Pancreas (tissue), 10 donors: ENCODE data around the gene PIGV. TPM values are rescaled to one million over a fixed set of nuclear protein-coding genes. Genes with fewer than 3 reads are reported as not detected.
A peak's percentile ranks its signal among the peaks of the same experiment; 100 is the strongest.

Experiments
- ATAC-seq, 4 donors: fragments of 200-7000 bp; cut with Tn5 transposase; one replicate each; pipeline versions ENCODE4 v1.8.0 to v1.9.1; 2020; ENCODE audit warnings: mild to moderate bottlenecking in 4 of 4, moderate library complexity in 4 of 4
- DNase-seq, 6 donors: peaks; one replicate each; pipeline ENCODE4 v3.0.0-alpha.2; 2020
- FAIRE-seq: peaks from 2 replicates; lab custom pipeline; 2012; peaks lifted over from hg19 to GRCh38; lab: Jason Lieb, UNC
- H3K27ac ChIP-seq, 4 donors: fragments of 200-600 bp; sonication (generic); 1 replicate in 3 of 4; 2 replicates in 1 of 4; pipeline versions ENCODE4 v1.5.0 to v1.8.0; 2020
- H3K27me3 ChIP-seq, 4 donors: fragments of 200-600 bp; one replicate each; pipeline ENCODE4 v1.8.0; 2021
- H3K36me3 ChIP-seq, 3 donors: fragments of 200-600 bp; sonication (generic) in 1 of 3; one replicate each; pipeline versions ENCODE4 v1.5.0 to v1.8.0; 2020 to 2021
- H3K4me1 ChIP-seq, 3 donors: fragments of 200-600 bp; one replicate each; pipeline ENCODE4 v1.8.0; 2021
- H3K4me3 ChIP-seq, 4 donors: fragments of 200-600 bp; sonication (generic) in 2 of 4; one replicate each; pipeline versions ENCODE4 v1.5.0 to v1.8.0; 2020 to 2021
- H3K9me3 ChIP-seq, 4 donors: fragments of 200-600 bp; one replicate each; pipeline ENCODE4 v1.8.0; 2021
- CTCF ChIP-seq, 4 donors: fragments of 200-600 bp; sonication (generic) in 3 of 4; IDR thresholded peaks; one replicate each; pipeline versions ENCODE4 v1.5.0 to v1.8.0; 2021; ENCODE audit warnings: antibody characterized with exemption in 4 of 4
- WGBS, 2 donors: extraction: QIAGEN DNeasy Blood & Tissue Kit; methylation state at CpG; one replicate each; pipeline ENCODE4 v1.1.7; 2013; 5-methylcytosine and 5-hydroxymethylcytosine counted together
- intact Hi-C, 3 donors: fragments of 100-400 bp; cut with DNase I; formaldehyde crosslinking; loops; one replicate each; pipeline versions ENCODE4 v1.11.1 to v1.14.2; 2022
- polyA plus RNA-seq, 2 donors: library from polyadenylated mRNA; stranded (reverse); fragments of 200-250 nt; gene quantifications; one replicate each; pipeline ENCODE4 v1.2.3, GENCODE V29; 2013
- total RNA-seq, 6 donors: library from RNA; stranded (reverse); fragmentation: NEBNext Ultra II Directional in 4 of 6; extraction: Animal tissue kit (Norgen Biotek cat#: 25700) in 4 of 6; gene quantifications; one replicate each; pipeline versions ENCODE4 v1.2.1 to v1.2.4, GENCODE V29; 2021 to 2023
- donor health status: healthy with polysubstance abuse.
- donor health status: DM: no; HTN: no; CAD: no; lungs with moderate emphysema.
- donor health status: DM: no; HTN: no; CAD: no.
- donor health status: control.
- donor health status: control.
- donor health status: Bipolar disorder and iron deficiency.
- donor health status: DM: yes; HTN: yes; CAD: no.
- donor health status: DM: no; HTN: no; CAD: no.
- donor health status: DM: no; HTN: no; CAD: no.
- donor health status: DM: yes; HTN: yes; CAD: no.

PIGV gene
- total and polyA plus RNA-seq, 8 donors: 3.3 to 9.5 (median 6.5) TPM

DNA sequence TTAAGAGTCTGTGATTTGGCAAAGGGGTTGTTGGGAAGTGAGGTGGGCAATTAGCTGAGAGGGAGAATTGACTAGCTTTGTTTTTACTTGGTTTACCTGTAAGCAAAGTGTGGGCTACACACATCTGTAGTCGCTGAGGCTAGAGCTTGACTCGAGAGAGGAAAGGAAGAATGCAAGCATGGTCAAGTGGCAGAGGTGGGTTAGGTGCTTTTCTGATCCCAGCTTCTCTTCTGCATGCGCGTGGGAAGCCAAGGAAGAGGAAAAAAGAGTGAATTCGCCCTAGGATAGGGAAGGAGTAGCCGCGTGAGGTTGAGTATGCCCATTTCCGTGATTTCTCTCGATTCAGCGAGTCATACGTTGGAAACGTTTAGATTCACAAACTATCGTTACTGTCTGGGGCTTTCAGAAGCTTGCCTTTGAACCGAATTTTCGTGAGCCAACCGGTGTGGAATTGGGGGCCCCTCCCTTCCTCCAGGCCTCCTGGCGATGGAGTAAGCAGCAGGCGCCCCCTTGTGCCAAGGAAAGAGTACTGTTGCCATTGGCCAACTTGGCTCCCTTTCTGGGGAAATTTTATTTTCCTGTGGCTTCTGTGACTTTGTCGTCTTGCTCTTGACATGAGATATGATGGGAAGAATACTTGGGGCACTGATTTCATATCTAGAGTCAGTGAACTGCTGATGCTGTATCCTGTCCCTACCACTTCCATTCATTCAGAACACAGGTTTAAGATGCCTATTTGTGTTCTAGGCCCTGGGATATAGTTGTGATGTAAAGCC, 1.3 kb downstream of the PIGV start:
- no peaks in the 10 kb centered on the region for H3K9me3 ChIP-seq
- FAIRE-seq (no peak), DNase-seq (peak; percentile 80 to 90 (median 84)), ATAC-seq (peak; percentile 63 to 83 (median 74))
- peaks cover 15 to 33% (median 22%) of the 10 kb centered on the region in 3 donors for H3K4me1 ChIP-seq
- no peaks in the 10 kb centered on the region for H3K27me3 ChIP-seq
- peak; percentile 83 to 90 (median 88) for TF ChIP-seq CTCF (IDR thresholded peaks at IDR 0.05)
- peak overlapping the region; percentile 93 to 99 (median 97) for H3K27ac ChIP-seq
- no peaks in the 10 kb centered on the region for H3K36me3 ChIP-seq
- peak overlapping the region; percentile 76 to 91 (median 86) for H3K4me3 ChIP-seq
- intact Hi-C loops: no loop called here
- 0 to 1% methylated on average over 19 of the region's 19 CpGs for whole genome bisulfite sequencing, 2 donors

DNA sequence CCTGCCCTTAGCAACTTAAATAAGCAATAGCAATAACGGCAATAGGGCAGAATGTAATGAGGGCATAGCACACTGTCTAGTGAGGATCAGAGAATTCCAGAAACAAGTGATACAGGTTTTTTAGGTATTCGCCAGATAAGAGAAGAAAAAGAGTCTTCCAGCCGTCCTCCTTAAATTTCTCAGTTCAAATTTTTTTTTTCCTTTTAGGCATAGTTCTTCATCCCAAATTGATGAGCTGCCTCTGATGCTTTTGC, 1.8 kb downstream of the PIGV start:
- no peak for DNase-seq
- Histone ChIP-seq H3K9me3 (no peaks in the 10 kb centered on the region), H3K27me3 (no peaks in the 10 kb centered on the region), H3K4me3 (no peak overlapping the region), H3K36me3 (no peaks in the 10 kb centered on the region), H3K4me1 (peaks cover 12 to 28% (median 20%) of the 10 kb centered on the region in 3 donors), H3K27ac (peak overlapping the region in 1 of 4 donors; percentile 98)
- intact Hi-C loops: no loop called here
- TF ChIP-seq CTCF (IDR thresholded peaks at IDR 0.05): no peak
- ATAC-seq: no peak
- 60 to 64% methylated on average over 3 of the region's 3 CpGs for WGBS, 2 donors
- no peak for FAIRE-seq

DNA sequence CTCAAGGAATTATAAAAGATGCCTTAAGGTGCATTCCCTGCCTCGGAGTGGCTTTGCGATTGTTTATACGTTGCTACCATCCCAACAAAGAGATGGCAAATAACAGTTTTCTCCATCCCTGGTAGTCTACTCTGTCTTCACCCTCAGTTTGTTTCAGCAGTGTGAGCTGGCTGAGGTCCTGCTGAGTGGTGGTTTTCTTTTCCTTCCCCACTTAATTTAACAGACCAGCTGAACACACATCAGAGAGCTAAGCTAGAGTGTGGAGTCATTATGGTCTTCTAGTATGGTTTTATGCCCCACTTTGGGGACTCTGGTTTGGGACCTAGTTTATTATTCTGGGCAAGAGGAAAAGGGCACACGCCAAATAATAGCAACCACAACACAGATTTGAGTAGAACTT, 2.2 kb downstream of the PIGV start:
- no peaks in the 10 kb centered on the region for H3K27me3 ChIP-seq
- FAIRE-seq (no peak), DNase-seq (no peak), ATAC-seq (no peak)
- TF ChIP-seq CTCF (IDR thresholded peaks at IDR 0.05): no peak
- H3K27ac ChIP-seq: no peak overlapping the region
- intact Hi-C loops: loop anchor here (5.0 to 10.0 kb wide), 3 partner anchors 115 to 188 kb away; no protein-coding TSS in a partner anchor
- H3K4me3 ChIP-seq: no peak overlapping the region
- H3K9me3 ChIP-seq: no peaks in the 10 kb centered on the region
- peaks cover 8 to 24% (median 20%) of the 10 kb centered on the region in 3 donors for H3K4me1 ChIP-seq
- peaks cover 0 to 2% (median 0%) of the 10 kb centered on the region in 3 donors for H3K36me3 ChIP-seq
- WGBS, 2 donors: 58 to 65% methylated on average over 4 of the region's 4 CpGs

- WGBS, 2 donors: 72 to 75% methylated on average over 5 of the region's 5 CpGs
- Histone ChIP-seq H3K36me3 (peaks cover 0 to 5% (median 0%) of the 10 kb centered on the region in 3 donors), H3K4me3 (no peak overlapping the region), H3K27ac (no peak overlapping the region), H3K9me3 (no peaks in the 10 kb centered on the region), H3K4me1 (peaks cover 7 to 20% (median 18%) of the 10 kb centered on the region in 3 donors), H3K27me3 (no peaks in the 10 kb centered on the region)
- FAIRE-seq: no peak
- no peak for TF ChIP-seq CTCF (IDR thresholded peaks at IDR 0.05)
- intact Hi-C loops: loop anchor here (5.0 to 10.0 kb wide), 3 partner anchors 116 to 188 kb away; no protein-coding TSS in a partner anchor
- no peak for DNase-seq
- ATAC-seq: no peak
Measured at GRCh38 chr1:26790551-26790953, 2.8 kb downstream of the PIGV start.

GRCh38 chr1:26791148-26791547, 3.4 kb downstream of the PIGV start:
- no peak for FAIRE-seq
- Histone ChIP-seq H3K9me3 (no peaks in the 10 kb centered on the region), H3K36me3 (peaks cover 0 to 5% (median 0%) of the 10 kb centered on the region in 3 donors), H3K27me3 (no peaks in the 10 kb centered on the region), H3K4me1 (peaks cover 7 to 14% (median 13%) of the 10 kb centered on the region in 3 donors), H3K27ac (no peak overlapping the region), H3K4me3 (no peak overlapping the region)
- intact Hi-C loops: loop anchor here (5.0 to 10.0 kb wide), 3 partner anchors 116 to 189 kb away; no protein-coding TSS in a partner anchor
- DNase-seq: no peak
- no peak for ATAC-seq
- no peak for TF ChIP-seq CTCF (IDR thresholded peaks at IDR 0.05)
- 56 to 76% methylated on average over 6 of the region's 6 CpGs for WGBS, 2 donors
